Left renal cortex interstitium (tissue), 4 donors: ENCODE data around the gene BCL2L1. TPM values are rescaled to one million over a fixed set of nuclear protein-coding genes. Genes with fewer than 3 reads are reported as not detected.
"Not testable (repeated sequence)": the region's sequence is repeated elsewhere in the genome, so short reads cannot be mapped to it uniquely, and the experiment has no call there.

Source experiments
- DNase-seq, 4 donors: peaks; one replicate each; pipeline ENCODE4 v3.0.0-alpha.2; 2013; ENCODE audit warnings: low read depth in 4 of 4, low spot score in 2 of 4, missing footprints in 1 of 4
- polyA plus RNA-seq, 4 donors: library from polyadenylated mRNA; unstranded; fragments of 120-200 nt; gene quantifications; one replicate each; pipeline ENCODE4 v1.2.1, GENCODE V29; 2013; ENCODE audit not compliant: insufficient read length in 4 of 4

Gene BCL2L1
- polyA plus RNA-seq = 10 to 100 TPM; 71.6 to 95.8 (median 79.7) TPM

GRCh38 chr20:31722257-31723068 lies at the start of gene BCL2L1:
Gene BCL2L1 (minus strand): TSS chr20:31722868. CDS start chr20:31722218, 650 bp downstream.
- peak in 1 of 4 donors; percentile 73 for DNase-seq

DNA sequence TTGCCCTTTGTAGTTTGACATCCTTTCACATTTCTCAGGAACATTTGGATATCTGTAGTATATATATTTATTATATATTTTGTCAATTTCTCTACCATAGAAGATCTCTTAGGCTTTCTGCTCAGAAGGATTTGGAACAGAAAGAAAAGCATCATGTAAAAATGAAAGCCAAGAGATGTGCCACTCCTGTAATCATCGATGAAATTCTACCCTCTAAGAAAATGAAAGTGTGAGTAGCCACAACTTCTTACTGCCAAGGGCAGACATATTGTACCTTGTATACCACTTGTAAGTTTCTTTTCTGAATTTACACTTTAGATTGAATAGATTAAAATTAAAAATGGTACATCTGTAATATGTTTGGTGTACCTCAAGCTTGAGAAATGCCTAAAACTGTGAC lies 47.6 kb upstream of the BCL2L1 start:
- DNase-seq = no peak

- no peak for DNase-seq
These were observed 47.0 kb upstream of the BCL2L1 start for GRCh38 chr20:31769681-31770080.

- no peak for DNase-seq
These were observed 45.1 kb upstream of the BCL2L1 start for GRCh38 chr20:31767805-31768204.

DNA sequence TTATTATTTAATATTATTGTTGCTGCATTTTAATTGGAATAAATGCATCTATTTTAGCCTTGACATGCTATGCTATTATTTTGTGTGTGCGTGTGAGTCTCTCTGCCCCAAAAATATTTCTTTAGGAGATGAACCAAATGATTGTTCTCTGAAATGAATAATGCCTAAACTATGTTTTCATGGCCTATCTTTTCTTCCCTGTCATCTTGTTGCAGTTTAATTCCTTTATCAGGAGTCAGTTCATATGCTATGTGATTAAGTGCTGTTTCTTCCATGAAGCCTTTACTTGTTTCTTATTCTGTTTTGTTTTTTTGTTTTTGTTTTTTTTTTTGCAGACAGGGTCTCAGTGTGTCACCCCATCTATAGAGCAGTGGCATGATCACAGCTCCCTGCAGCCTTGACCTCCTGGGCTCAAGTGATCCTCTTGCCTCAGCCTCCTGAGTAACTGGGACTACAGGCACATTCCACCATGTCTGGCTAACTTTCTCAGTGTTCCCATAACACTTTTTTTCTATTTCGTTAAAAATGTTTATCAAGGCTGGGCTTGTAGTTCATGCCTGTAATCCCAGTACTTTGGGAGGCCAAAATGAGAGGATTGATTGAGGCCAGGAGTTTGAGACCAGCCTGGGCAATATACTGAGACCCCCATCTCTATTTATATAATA lies 42.1 kb upstream of the BCL2L1 start:
- no peak for DNase-seq

- DNase-seq = no peak
These were observed 38.0 kb upstream of the BCL2L1 start for GRCh38 chr20:31760519-31761240.

GRCh38 chr20:31759836-31760518 lies 37.3 kb upstream of the BCL2L1 start:
- DNase-seq = no peak

DNA sequence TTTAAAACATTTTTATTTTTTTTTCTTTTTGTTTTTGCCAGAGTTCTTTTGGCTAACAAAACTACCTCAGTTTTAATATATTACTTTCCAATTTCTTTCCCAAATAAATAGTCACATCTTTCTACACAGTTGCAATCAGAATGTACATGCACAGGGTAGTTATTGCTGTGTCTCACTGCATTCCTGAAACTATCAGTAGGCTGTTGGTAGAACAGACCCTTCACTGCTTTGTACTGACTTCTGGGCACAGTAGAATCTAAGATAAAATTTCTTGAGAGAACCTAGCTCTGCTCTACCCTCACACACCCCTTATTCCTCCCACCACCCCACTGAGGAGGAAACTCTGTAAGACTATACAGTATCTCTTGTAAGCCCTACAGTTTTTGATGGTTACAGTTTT lies 36.3 kb upstream of the BCL2L1 start:
- no peak for DNase-seq

GRCh38 chr20:31758521-31758920 lies 35.9 kb upstream of the BCL2L1 start:
- no peak for DNase-seq

- DNase-seq = no peak
These were observed 34.6 kb upstream of the BCL2L1 start for GRCh38 chr20:31757254-31757653.

DNA sequence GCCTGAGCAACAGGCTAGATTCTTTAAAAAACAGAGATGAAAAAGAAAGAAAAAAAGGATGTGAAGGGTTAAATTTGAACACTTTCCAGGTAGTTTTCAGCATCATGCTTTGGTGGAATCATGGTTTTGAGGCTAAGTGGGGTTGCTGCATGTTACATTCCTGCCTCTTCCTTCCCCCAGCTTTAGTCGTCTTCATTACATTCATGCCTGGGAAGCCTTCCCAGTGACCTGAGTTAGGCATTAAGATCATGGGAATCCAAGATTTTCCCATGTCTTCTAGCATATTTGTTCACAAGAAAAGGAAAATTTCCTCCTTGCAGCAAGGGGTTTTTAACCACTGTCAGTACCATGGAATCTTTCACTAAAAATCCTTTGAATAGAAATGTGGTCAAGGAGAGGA lies 28.5 kb upstream of the BCL2L1 start:
- no peak for DNase-seq

GRCh38 chr20:31749223-31749622 lies 26.6 kb upstream of the BCL2L1 start:
- no peak for DNase-seq

GRCh38 chr20:31747640-31748039 lies 25.0 kb upstream of the BCL2L1 start:
- no peak for DNase-seq

GRCh38 chr20:31747028-31747427 lies 24.4 kb upstream of the BCL2L1 start:
- DNase-seq = not testable (repeated sequence)

- DNase-seq = no peak
These were observed 23.6 kb upstream of the BCL2L1 start for GRCh38 chr20:31746068-31746878.

- DNase-seq = no peak
These were observed 18.1 kb upstream of the BCL2L1 start for GRCh38 chr20:31740656-31741323.

- no peak for DNase-seq
These were observed 17.5 kb upstream of the BCL2L1 start for GRCh38 chr20:31740208-31740607.

DNA sequence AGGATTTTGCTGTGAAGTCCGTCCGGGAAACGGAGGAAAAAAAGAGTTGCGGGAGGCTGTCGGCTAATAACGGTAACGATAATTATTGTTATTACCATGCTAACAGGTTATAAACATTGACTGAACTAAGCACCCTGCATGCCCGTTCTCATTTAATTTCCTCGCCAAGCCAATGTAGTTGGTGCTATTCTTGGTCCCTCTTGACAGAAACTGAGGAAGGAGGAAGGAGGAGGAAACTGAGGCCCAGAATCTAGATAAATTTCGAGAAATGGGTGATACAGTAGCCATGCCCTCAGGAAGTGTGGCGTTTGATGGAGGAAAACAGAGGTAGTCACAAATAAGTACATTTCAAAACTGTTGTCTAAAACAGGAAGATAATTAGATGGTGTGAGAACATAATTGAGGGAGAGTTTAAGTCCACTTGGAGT lies 16.9 kb upstream of the BCL2L1 start:
- no peak for DNase-seq
